Inflammatory macrophage (primary cell): Measurements from ENCODE around the gene NRXN3.
"Not testable (repeated sequence)": the region's sequence is repeated elsewhere in the genome, so short reads cannot be mapped to it uniquely, and the experiment has no call there.

Source experiments
- DNase-seq, 2 donors: peaks; one replicate each; pipeline ENCODE4 v3.0.0-alpha.2; 2020 to 2022

Gene NRXN3

DNA sequence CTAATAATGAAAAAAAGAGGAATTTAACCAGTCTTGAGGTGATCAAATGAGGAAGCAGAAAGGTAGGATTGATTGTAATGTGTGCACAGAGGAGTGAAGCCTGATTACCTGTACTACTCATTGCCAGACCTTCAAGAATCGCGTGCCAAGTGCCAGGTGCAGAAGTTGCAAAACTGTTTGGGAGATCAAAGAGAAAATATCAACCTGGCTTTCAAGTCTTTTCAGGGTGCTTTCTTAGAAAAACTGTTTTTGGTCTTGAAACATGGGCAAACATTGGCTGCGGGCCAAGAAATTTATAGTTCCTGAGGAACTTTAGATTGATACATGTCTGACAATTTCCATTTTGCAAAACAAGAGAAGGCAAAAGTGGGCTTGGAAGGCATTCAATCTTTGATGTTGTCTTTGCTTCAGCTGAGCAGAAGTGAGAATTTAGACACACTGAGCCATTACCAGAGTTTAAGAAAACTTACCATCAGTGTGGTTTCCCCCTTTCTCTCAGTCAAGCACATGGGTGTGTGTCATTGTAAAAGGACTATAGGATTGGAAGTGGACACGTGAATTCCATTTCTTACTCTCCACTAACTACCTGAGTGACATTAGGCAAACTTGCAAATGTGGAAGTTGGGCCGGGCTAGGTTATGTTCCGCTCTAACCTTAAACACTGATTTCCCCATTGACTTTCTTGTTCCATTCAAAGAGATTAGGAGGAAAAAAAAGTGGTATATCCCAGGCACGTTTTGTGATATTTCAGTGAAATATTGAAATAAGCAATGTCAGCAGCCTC lies 1555.0 kb downstream of the NRXN3 start:
- DNase-seq: no peak

DNA sequence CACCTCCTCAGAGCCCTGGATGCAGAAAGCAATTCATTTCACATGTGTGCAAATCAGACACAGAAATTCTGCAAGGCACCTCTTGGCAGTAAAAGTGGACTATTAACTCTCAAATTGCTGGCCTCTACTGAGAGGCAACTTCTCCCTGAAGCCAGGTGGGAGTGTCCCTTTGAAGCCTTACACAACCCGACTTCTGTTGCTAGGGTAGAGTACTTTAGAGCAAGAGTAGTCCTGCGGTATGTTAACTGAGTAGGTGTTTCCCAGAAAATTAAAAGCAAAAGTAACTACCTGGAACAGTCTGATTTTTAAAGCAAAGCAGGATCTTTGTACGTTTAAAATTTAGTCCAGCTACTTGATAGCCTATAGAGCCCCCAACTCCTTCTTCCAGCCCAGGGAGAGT lies 1557.7 kb downstream of the NRXN3 start:
- DNase-seq: no peak

DNA sequence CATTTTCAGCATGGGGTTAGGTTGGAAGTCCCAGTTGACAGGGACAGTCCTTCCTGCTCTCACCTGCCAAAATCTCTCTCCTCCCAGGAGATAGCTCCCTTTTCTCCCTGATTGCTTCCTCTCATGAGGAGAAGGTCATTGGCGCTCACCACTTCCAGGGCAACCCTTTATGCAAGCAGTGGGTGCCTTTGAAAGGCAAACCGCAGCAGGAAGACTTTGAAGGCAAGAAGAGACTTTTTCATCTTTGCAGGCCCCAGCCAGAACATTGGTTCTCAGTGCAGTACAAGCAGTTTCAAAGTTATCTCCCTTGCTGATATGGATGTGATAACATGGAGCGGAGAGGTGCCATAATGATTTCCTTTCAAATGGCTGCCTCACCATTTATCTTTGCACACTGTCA lies 1558.2 kb downstream of the NRXN3 start:
- no peak for DNase-seq

DNA sequence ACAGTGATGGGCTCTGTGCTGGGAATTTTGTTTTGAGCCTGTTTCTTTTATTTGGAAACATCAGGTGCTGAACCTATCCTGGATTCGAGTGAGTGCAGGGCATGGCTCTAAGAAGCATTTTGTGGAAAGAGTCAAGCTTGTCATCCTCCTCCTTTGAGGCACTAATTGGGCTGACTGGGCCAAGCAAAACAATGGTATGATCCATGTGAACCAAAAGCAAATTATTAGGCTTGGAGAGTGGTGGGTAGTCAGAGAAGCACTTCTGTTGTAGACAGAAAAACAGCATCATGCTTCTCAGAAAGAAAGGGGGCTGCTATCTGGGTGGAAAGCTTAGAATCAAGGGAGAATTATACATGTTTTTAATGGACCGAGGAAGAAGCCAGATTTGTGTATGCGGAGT lies 1559.6 kb downstream of the NRXN3 start:
- no peak for DNase-seq

DNA sequence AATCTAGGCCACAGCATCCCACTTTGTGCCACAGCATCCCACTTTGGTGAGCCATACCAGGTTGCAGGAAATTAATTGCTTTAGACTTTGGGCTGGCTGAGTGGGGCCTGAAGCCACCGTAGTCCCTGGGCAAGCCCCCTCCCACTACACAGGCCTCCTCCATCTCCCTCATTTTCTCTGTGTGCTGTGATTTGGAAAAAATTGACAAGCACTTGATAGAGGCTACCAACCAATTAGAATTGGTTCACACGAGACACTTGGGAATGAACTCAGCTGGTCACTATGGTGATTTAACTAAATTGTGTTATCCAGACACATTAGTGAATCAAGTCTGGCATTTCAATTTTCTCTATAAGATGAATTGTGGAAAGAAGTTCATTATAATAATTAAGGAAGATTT lies 1560.0 kb downstream of the NRXN3 start:
- no peak for DNase-seq

DNA sequence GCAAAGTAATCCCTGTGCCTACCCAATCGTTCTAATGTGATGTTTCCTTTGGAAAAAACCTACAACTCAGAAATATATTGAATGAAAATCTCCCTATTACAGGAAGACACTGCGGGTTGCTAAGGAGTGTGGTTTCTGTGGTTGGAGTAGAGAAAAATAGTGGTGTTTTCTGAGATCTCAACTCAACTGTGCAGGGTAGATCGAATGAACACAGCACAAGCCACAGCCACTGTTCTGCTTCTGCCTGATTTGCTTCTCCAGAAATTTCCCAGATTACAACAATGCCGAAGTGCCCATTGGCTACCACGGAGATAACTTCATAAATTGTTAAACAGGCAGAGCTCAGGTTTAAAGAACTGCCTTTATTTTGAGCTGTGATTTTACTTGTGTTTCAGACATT lies 1560.8 kb downstream of the NRXN3 start:
- DNase-seq: no peak

DNA sequence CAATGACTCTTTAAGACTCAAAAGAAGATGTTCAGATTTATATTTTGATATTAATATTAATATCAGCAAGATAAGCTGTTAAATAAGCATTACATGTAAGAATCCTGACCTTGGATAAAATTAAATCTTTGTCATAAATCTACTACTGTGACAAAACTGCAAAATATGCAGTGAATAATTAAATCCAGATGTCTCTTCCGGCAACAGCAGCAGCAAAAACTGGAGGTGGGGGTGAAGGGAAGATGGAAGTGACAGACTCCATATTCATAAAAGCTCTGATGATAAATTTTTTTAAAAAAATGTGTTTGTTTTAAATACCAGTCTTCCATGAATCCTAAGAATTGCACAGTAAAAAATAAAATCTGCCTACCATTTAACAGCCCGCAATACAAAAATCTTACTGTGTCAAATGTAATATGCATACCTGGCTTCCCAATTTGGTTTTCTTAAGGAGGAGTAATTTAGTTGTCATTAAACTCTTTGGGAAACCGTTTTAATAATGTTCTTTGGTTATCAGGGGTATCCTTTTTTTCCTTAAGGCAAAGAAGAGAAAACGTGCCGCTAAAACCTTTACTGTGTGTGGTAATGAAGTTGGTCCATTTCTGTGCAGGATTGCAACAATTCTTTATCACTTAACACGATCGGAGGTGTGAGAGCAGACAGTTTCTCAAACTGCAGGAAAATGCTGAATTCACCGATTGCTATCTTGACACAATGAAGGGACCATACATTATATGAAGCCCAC lies 1562.9 kb downstream of the NRXN3 start:
- no peak for DNase-seq

DNA sequence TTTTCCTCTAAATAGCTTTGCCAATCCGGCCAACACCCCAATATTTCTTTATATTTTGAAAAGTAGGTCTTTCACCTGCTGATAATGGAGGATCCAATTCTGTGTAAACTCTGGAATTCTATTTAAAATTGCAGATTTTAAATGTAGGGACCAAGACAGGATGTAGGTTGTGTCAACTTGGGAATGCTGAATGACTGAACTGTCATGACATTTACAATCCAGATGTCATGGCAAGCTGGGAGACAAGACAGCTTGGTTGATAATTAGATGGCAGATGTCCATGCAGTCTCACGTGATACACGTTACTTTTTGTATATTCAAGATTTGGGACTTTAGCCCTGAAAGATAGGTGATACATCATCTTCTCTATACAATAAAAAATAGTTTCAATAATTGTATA lies 1564.0 kb downstream of the NRXN3 start:
- no peak for DNase-seq

DNA sequence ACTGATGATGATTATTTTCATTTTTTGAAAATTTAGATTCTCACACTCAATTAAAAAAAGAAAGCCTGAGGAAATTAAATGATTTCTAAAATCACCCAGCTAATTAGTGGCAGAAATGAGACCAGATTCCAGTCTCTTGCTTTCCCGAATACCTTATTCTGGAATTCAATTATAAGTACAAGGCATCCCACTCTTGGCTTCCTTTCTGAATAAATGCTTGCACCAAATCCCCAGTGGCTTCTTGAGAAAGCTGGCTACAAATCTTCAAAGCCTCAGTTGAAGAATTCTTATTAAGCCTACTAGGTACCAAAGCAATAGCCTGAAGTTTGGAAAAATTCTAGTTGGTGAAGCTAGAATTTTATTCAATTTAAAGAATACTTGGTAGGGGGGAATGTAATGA lies 1564.5 kb downstream of the NRXN3 start:
- DNase-seq: no peak

DNA sequence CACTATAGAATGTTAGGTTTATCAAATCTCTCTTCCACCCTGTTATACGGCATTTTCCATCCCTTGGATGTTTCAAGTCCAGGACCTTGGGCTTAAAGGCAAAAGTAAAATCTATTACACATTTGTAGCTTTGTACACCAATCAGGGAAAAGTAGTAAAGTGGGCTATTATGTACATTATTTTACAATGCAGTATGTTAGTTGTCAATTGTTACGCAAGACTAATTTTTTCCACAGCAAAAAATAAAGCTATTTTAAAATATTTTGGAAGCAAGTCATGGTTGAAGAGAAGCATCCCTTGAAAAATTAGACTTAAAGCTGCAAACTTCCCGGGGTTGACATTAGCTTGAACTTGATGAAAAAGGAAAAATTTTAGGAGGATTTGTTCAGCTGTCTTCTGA lies 1564.9 kb downstream of the NRXN3 start:
- DNase-seq: no peak

DNA sequence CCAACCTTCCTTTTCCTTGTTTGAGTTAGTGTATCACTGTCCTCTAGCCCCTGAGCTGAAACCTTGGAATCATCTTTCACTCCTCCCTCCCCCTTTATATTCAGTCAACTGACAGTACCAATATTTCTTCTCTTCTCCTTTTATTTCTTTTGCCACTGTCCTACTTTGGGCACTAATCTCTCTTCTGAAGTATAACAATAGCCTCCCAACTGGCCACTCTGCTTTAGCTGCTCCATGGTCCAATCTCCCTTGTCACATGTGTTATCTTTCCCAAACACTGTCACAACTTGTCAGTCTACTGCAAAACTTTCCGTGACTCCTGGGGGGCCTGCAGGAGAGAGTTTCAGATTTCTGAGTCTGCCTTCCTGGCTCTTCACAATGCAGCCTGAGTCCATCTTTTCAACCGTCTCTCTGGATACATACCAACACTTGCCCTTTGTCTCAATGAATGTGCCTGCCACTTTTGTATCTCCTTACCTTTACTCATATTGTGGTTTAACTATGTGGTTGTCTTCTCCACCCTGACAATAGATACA lies 1570.0 kb downstream of the NRXN3 start:
- DNase-seq: no peak

DNA sequence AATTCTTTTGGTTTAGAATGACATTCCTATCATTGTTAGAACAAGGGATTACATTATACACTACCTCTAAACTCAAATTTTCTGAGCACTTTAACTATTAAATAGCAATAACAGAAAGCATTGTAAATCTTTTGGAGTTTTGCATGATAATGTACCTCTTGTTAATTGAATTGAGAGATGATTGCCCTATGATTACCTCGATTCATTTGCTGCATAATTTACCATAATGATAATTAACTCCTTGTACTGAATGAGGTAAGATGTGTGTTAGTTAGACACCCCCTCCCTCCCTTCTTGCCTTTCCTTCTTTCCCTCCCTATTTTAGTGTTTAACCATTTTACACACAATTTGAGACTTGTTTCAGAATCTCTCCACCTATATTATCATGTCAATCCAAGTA lies 1572.0 kb downstream of the NRXN3 start:
- no peak for DNase-seq

DNA sequence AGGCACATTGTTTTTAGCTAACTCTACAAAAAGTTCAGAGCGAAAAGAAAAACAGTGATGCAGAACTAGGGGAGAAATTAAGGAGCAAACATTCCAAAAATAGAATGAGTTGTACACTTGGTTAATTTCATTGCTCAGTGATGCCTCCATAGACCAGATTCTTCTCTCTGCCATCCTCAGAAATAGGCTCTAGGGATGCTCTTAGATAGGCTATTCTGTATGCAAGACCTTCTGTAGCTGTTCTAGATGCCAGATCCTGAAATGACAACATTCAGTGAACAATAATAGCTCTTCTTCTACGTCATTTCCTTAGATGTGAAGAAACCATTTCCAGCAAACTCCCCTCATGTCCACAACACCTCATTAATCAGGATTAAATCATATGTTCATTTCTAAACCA lies 1574.9 kb downstream of the NRXN3 start:
- no peak for DNase-seq

DNA sequence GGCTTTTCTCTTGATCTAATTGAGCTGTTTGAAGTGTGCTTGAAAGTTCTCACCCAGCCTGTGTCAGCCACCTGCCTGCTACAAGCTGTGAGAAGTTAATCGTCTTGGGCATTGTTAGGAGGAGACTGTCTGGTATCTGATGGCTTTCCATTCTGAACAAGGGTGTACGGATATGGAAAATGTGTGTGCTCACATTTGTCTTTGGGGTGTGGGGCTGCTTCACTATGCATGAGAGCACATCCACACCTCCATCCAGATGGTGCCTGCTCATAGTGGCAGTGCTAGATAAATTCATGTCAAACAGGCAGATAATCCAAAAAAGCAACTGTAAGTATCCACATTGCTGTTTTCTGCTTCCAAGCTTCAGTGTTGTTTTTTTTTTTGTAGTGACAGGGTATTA lies 1578.9 kb downstream of the NRXN3 start:
- no peak for DNase-seq

DNA sequence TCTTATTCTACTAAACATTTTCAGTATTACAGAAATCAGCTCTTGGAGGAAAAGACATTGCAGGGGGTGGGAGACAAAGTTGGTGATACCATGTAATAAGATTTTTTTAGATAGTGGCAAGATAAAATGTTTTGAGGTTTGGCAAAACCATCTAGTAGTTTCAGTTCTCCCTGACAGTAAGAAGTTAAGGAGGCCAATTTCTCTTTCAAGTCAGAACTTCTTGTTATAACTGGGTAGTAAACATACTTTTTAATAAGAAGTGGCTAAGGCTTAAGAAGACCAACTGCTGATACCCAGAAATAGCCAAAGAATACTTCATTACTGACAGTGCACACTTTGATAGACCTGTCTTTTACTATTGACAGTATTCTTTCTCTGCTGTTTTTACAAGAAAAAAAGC lies 1588.8 kb downstream of the NRXN3 start:
- no peak for DNase-seq

DNA sequence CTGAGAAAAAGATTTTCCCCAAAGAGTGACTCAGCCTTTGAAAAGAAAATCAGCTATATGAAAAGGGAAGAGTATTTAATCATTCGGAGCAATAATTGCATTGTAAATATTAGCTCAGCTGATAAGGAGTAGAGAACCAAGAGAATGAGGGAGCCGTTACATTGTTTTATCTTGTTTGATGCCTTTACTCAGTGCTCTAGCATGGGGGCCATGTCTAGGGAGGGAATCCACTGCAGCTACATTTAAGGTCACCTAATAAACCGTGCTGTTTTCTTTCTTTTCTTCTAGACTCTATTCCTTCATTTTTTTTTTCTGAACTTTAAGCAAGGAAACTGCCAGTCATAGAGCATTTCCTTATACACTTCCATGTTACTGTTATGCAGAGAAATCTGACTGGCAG lies 1594.2 kb downstream of the NRXN3 start:
- no peak for DNase-seq

DNA sequence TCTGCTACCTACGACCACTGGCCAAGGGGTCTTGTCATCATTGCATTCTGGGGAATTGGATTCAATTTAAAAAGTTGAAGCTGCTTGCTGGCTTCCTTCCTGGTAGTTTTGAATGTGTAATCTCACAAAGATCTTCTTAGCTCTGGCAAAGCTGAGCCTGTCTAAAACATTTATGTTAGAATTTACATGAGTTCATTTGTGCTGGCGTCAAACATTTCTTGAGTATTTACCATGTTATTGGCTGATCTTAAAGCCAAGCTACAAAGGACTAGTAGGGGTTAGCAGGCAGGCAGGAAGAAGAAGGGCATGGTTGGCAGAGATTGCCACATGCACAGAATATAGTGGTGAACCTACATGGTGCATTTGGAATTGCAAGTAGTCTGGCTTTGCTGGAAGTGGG lies 1596.3 kb downstream of the NRXN3 start:
- DNase-seq: no peak

DNA sequence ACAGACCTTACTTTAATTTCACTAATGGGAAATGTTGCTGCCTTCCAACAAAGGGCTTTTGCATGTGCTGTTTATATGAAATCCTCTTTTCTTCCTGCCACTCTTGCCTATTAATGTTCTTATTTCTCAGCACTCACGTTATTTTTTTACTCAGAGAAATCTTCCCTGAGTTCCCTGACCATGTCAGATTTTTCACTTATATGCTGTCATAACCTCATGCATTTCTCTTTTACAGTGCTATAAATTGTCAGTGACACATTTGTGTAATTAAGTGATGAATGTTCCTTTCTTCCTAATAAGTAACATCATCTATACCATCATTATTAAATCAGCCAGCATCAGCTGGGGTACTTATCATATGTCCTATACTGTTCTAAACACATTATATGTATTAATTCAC lies 1597.1 kb downstream of the NRXN3 start:
- DNase-seq: no peak

DNA sequence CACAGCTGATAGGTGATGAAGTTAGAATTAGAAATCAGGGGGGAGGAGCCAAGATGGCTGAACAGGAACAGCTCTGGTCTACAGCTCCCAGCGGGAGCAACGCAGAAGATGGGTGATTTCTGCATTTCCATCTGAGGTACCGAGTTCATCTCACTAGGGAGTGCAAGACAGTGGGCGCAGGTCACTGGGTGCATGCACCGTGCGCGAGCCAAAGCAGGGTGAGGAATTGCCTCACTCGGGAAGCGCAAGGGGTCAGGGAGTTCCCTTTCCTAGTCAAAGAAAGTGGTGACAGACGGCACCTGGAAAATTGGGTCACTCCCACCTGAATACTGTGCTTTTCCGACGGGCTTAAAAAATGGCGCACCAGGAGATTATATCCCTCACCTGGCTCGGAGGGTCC lies 1597.5 kb downstream of the NRXN3 start:
- DNase-seq: not testable (repeated sequence)

DNA sequence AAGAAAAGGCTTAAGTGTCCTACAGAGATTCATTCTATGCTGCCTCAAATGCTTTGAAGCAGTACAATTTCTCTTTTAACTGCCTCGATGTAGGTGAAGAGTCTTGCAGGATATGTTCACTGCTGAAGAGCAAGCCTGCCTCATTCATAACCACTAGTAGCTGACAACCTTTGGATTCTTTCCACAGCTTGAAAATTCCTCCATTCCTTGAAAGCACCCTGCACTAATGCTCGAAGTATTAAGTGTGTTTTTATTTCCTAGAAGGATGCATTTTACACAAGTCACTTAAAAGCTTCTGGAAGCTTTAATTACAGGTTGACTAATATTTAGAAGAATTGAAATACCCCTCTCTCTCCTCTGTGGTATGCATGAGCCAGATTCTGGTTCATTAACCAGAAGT lies 1611.7 kb downstream of the NRXN3 start:
- no peak for DNase-seq

DNA sequence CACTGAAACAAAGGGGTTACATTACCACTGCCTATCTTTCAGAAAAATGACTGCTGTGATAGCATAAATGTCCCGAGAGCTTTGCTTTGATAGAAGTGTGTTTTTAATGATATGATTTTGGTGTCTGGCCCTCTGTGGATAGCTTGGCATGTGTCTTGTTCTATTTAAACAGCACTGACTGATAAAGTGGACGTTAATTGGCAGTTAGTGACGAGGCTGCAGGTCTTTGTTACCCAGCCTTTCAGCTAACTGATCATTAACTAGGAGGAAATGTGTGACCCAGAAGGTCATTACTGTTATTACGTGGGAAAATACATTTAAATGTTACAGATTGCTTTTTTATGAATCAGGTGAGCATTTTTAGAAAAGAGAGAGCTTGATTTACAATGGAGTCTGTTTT lies 1612.9 kb downstream of the NRXN3 start:
- DNase-seq: no peak

DNA sequence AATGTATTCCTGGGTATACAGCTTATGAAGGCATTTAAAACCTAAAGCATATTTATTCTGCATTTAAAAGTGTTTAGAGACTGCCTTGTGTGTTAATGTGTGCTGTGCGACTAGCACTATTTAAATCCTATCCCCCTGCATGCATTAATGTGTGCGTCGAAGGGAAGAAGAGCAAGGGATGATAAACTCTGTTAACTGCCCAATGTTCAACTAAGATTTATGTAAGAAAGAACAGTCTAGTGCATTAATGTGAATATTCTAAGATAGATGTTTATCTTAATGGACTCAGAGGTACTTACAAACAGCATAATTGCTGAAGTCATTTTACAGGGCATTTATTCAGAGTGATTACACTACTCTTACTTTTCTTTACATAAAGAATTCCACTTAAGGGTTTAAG lies 1616.3 kb downstream of the NRXN3 start:
- DNase-seq: no peak

DNA sequence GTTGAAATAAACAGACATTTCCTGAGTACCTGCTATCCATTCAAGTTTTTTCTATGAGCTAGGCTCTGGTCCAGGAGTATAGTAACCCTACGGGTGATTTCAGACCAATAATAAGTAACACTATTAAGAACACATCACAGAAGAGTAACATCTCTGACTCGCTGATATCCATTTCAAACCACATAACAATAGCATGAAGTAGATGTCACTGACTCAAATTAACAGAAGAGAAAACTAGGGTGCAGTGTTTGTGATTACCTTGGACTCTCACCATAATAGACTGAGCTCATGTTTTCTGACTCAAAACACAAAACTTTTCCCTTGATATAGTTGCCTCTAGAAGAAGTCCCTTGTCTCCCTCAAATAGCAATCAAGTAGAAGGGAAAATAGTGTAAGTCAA lies 1618.2 kb downstream of the NRXN3 start:
- no peak for DNase-seq

DNA sequence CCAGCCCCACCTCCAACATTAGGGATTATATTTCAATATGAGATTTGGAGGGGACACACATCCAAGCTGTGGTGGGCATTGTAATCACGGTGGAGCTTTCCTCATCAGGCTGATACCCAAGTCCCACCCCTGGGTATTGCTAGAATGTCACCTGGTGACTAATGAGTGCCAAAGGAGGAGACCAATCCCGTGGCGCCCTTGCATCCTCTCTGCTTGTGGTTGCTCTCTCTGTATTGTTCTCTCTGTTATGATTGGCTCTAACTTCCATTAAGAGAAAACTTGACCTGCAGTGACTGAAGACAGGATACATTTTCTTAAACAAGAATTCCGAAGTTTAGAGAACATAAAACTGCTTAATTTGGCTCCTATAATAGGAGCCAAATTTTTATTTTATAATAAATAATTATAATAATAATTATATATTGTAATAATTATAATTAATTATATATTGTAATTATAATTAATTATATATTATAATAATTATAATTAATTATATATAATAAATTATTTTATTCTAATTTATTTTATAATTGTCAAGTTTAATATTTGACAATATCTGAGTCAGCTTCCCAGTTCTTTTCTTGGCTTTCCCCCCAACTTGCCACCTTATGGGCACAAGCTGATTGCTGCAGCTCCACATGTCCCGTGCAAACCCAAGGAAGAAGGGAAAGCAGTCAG lies 1621.0 kb downstream of the NRXN3 start:
- DNase-seq: no peak
